Urinary bladder (tissue), 4 donors: ENCODE results near the gene ZMYND11. TPM values are rescaled to one million over a fixed set of nuclear protein-coding genes. Genes with fewer than 3 reads are reported as not detected.

ENCODE experiments used
- DNase-seq: peaks from one replicate; pipeline ENCODE4 v3.0.0-alpha.2; 2015; ENCODE audit errors: extremely low spot score
- H3K27ac ChIP-seq: one replicate; pipeline ENCODE4 v1.5.1; 2013; ENCODE audit warnings: low read depth, mild to moderate bottlenecking, moderate library complexity
- H3K36me3 ChIP-seq: one replicate; pipeline ENCODE4 v1.6.1; 2013; ENCODE audit warnings: mild to moderate bottlenecking, moderate library complexity; ENCODE audit not compliant: insufficient read depth
- H3K4me1 ChIP-seq: one replicate; pipeline ENCODE4 v1.6.1; 2013; ENCODE audit warnings: mild to moderate bottlenecking, moderate library complexity; ENCODE audit not compliant: insufficient read depth
- H3K4me3 ChIP-seq: one replicate; pipeline ENCODE4 v1.5.1; 2013; ENCODE audit warnings: low read depth, low read length
- WGBS: extraction: QIAGEN DNeasy Blood & Tissue Kit; methylation state at CpG from one replicate; pipeline ENCODE4 v1.1.7; 2013; 5-methylcytosine and 5-hydroxymethylcytosine counted together
- polyA plus RNA-seq: library from polyadenylated mRNA; stranded (reverse); fragments of 200-250 nt; gene quantifications from one replicate; pipeline ENCODE4 v1.2.3, GENCODE V29; 2013
- total RNA-seq: library from RNA; depleted of rRNA; stranded (reverse); fragments of >200 nt; gene quantifications from one replicate; pipeline ENCODE4 v1.2.3, GENCODE V29; 2014
- donor health status: healthy with polysubstance abuse.
- donor health status: healthy.

The ZMYND11 gene
- total and polyA plus RNA-seq, 2 donors: 87.6 to 114 TPM

GRCh38 chr10:278707-279106 is 143.5 kb downstream of the ZMYND11 start:
- no peak overlapping the region for H3K27ac ChIP-seq
- H3K4me3 ChIP-seq: no peak overlapping the region
- no peaks in the 10 kb centered on the region for H3K4me1 ChIP-seq
- DNase-seq: no peak
- WGBS: 74% methylated on average over 5 of the region's 5 CpGs
- H3K36me3 ChIP-seq: no peaks in the 10 kb centered on the region

GRCh38 chr10:279232-279631 is 144.0 kb downstream of the ZMYND11 start:
- WGBS: 83% methylated on average over 9 of the region's 9 CpGs
- H3K36me3 ChIP-seq: no peaks in the 10 kb centered on the region
- H3K4me1 ChIP-seq: no peaks in the 10 kb centered on the region
- DNase-seq: no peak
- H3K4me3 ChIP-seq: no peak overlapping the region
- H3K27ac ChIP-seq: no peak overlapping the region

- no peak overlapping the region for H3K27ac ChIP-seq
- 90% methylated on average over 10 of the region's 10 CpGs for WGBS
- no peaks in the 10 kb centered on the region for H3K36me3 ChIP-seq
- no peaks in the 10 kb centered on the region for H3K4me1 ChIP-seq
- no peak overlapping the region for H3K4me3 ChIP-seq
- no peak for DNase-seq
These were observed 144.4 kb downstream of the ZMYND11 start for GRCh38 chr10:279655-280054.

- peaks cover 1% of the 10 kb centered on the region for H3K36me3 ChIP-seq
These were observed 147.3 kb downstream of the ZMYND11 start for GRCh38 chr10:282294-283139.

GRCh38 chr10:283140-283479 is 147.9 kb downstream of the ZMYND11 start:
- no peaks in the 10 kb centered on the region for H3K4me1 ChIP-seq
- WGBS: 93% methylated on average over 8 of the region's 8 CpGs
- no peak overlapping the region for H3K4me3 ChIP-seq
- H3K36me3 ChIP-seq: peaks cover 1% of the 10 kb centered on the region
- no peak overlapping the region for H3K27ac ChIP-seq
- no peak for DNase-seq

More at GRCh38 chr10:282294-283139, 147.3 kb downstream of the ZMYND11 start:
- Histone ChIP-seq H3K4me1 (no peaks in the 10 kb centered on the region), H3K27ac (no peak overlapping the region), H3K4me3 (no peak overlapping the region)
- WGBS: 84% methylated on average over 7 of the region's 7 CpGs
- no peak for DNase-seq

GRCh38 chr10:283916-284356 is 148.7 kb downstream of the ZMYND11 start:
- peaks cover 1% of the 10 kb centered on the region for H3K36me3 ChIP-seq
- no peak overlapping the region for H3K4me3 ChIP-seq
- no peak overlapping the region for H3K27ac ChIP-seq
- no peak for DNase-seq
- H3K4me1 ChIP-seq: no peaks in the 10 kb centered on the region
- 90% methylated on average over 7 of the region's 7 CpGs for WGBS

GRCh38 chr10:285216-285615 is 150.0 kb downstream of the ZMYND11 start:
- 85% methylated on average over 15 of the region's 15 CpGs for WGBS
- Histone ChIP-seq H3K27ac (no peak overlapping the region), H3K4me1 (no peaks in the 10 kb centered on the region), H3K4me3 (no peak overlapping the region), H3K36me3 (peaks cover 1% of the 10 kb centered on the region)
- no peak for DNase-seq

- Histone ChIP-seq H3K27ac (no peak overlapping the region), H3K4me3 (no peak overlapping the region), H3K4me1 (no peaks in the 10 kb centered on the region), H3K36me3 (peaks cover 1% of the 10 kb centered on the region)
- no peak for DNase-seq
- 47% methylated on average over 4 of the region's 4 CpGs for WGBS
These were observed 151.9 kb downstream of the ZMYND11 start for GRCh38 chr10:287026-287709.

GRCh38 chr10:287814-288213 is 152.6 kb downstream of the ZMYND11 start:
- Histone ChIP-seq H3K4me1 (no peaks in the 10 kb centered on the region), H3K36me3 (peaks cover 1% of the 10 kb centered on the region), H3K27ac (no peak overlapping the region), H3K4me3 (no peak overlapping the region)
- 96% methylated on average over 4 of the region's 4 CpGs for WGBS
- DNase-seq: no peak

GRCh38 chr10:288316-289200 is 153.3 kb downstream of the ZMYND11 start:
- no peak overlapping the region for H3K4me3 ChIP-seq
- WGBS: 94% methylated on average over 27 of the region's 27 CpGs
- H3K27ac ChIP-seq: no peak overlapping the region
- no peak for DNase-seq
- peaks cover 1% of the 10 kb centered on the region for H3K36me3 ChIP-seq
- no peaks in the 10 kb centered on the region for H3K4me1 ChIP-seq

GRCh38 chr10:289581-289980 is 154.3 kb downstream of the ZMYND11 start:
- 96% methylated on average over 9 of the region's 9 CpGs for WGBS
- no peak for DNase-seq
- no peak overlapping the region for H3K4me3 ChIP-seq
- H3K27ac ChIP-seq: no peak overlapping the region
- H3K36me3 ChIP-seq: peaks cover 1% of the 10 kb centered on the region
- H3K4me1 ChIP-seq: no peaks in the 10 kb centered on the region

- DNase-seq: no peak
- H3K4me3 ChIP-seq: no peak overlapping the region
- no peak overlapping the region for H3K27ac ChIP-seq
- 92% methylated on average over 17 of the region's 17 CpGs for WGBS
- H3K36me3 ChIP-seq: peaks cover 1% of the 10 kb centered on the region
- no peaks in the 10 kb centered on the region for H3K4me1 ChIP-seq
These were observed 154.9 kb downstream of the ZMYND11 start for GRCh38 chr10:290026-290725.

- Histone ChIP-seq H3K27ac (no peak overlapping the region), H3K4me3 (no peak overlapping the region), H3K36me3 (no peaks in the 10 kb centered on the region), H3K4me1 (no peaks in the 10 kb centered on the region)
- no peak for DNase-seq
- WGBS: 82% methylated on average over 4 of the region's 4 CpGs
These were observed 158.4 kb downstream of the ZMYND11 start for GRCh38 chr10:293636-294035.
